Naive B cell (primary cell): ENCODE measurements around the gene SLC2A5. TPM values are rescaled to one million over a fixed set of nuclear protein-coding genes. Genes with fewer than 3 reads are reported as not detected.
A peak's percentile ranks its signal among the peaks of the same experiment; 100 is the strongest.

Experiments
- ATAC-seq, 2 donors: fragments of 150-1000 bp; cut with Tn5 transposase; 2 replicates each; pipeline ENCODE4 v1.10.0; 2021; ENCODE audit warnings: low read depth in 2 of 2, mild to moderate bottlenecking in 2 of 2, moderate library complexity in 2 of 2
- DNase-seq: peaks from one replicate; pipeline ENCODE4 v3.0.0; 2022
- H3K27ac Mint-ChIP-seq, 6 donors: one replicate each; pipeline ENCODE4 v1.8.0; 2020 to 2022; ENCODE audit warnings: mild to moderate bottlenecking in 6 of 6, mixed read lengths in 6 of 6, moderate library complexity in 5 of 6, inconsistent platforms in 2 of 6
- H3K27me3 Mint-ChIP-seq, 3 donors: one replicate each; pipeline ENCODE4 v1.8.0; 2021 to 2022; ENCODE audit warnings: mixed read lengths in 3 of 3, mild to moderate bottlenecking in 1 of 3
- H3K36me3 Mint-ChIP-seq, 2 donors: one replicate each; pipeline ENCODE4 v1.8.0; 2020 to 2022; ENCODE audit warnings: mixed read lengths in 2 of 2, inconsistent platforms in 1 of 2, mild to moderate bottlenecking in 1 of 2
- H3K4me1 Mint-ChIP-seq, 3 donors: one replicate each; pipeline ENCODE4 v1.8.0; 2020 to 2022; ENCODE audit warnings: mixed read lengths in 3 of 3, inconsistent platforms in 1 of 3, mild to moderate bottlenecking in 1 of 3, moderate library complexity in 1 of 3
- H3K4me3 Mint-ChIP-seq, 8 donors: one replicate each; pipeline ENCODE4 v1.8.0; 2020 to 2022; ENCODE audit warnings: mild to moderate bottlenecking in 8 of 8, mixed read lengths in 8 of 8, moderate library complexity in 8 of 8, inconsistent platforms in 2 of 8
- H3K9me3 Mint-ChIP-seq, 7 donors: one replicate each; pipeline ENCODE4 v1.8.0; 2020 to 2022; ENCODE audit warnings: mixed read lengths in 7 of 7, mild to moderate bottlenecking in 5 of 7, inconsistent platforms in 2 of 7, moderate library complexity in 1 of 7
- polyA plus RNA-seq, 6 donors: library from polyadenylated mRNA; unstranded; fragments of 300-500 nt; fragmentation: Illumina TruSeq; gene quantifications; one replicate each; pipeline ENCODE4 v1.2.3, GENCODE V29; 2021; ENCODE audit warnings: low read depth in 6 of 6

The SLC2A5 gene
- polyA plus RNA-seq, 6 donors from 2014 or later, result 7.5 to 24.8 (median 21.2) TPM

GRCh38 chr1:9045861-9046510 is 23.4 kb downstream of the SLC2A5 start:
- no peak for ATAC-seq
- H3K4me1 Mint-ChIP-seq, result peaks cover 7 to 11% (median 8%) of the 10 kb centered on the region in 3 donors
- H3K9me3 Mint-ChIP-seq, result no peaks in the 10 kb centered on the region
- H3K4me3 Mint-ChIP-seq, result peak overlapping the region in 1 of 8 donors; percentile 44
- H3K27me3 Mint-ChIP-seq, result no peaks in the 10 kb centered on the region
- H3K27ac Mint-ChIP-seq, result no peak overlapping the region
- no peak for DNase-seq
- H3K36me3 Mint-ChIP-seq, result peaks cover 6% of the 10 kb centered on the region in 2 donors

GRCh38 chr1:9044236-9044635 is 25.2 kb downstream of the SLC2A5 start:
- H3K4me3 Mint-ChIP-seq, result no peak overlapping the region
- H3K4me1 Mint-ChIP-seq, result peaks cover 10 to 15% (median 14%) of the 10 kb centered on the region in 3 donors
- ATAC-seq, result no peak

GRCh38 chr1:9042272-9042671 is 27.2 kb downstream of the SLC2A5 start:
- Mint-ChIP-seq H3K4me3 (no peak overlapping the region), H3K27ac (peak overlapping the region in 1 of 6 donors; percentile 38), H3K36me3 (peaks cover 16 to 20% of the 10 kb centered on the region in 2 donors), H3K27me3 (no peaks in the 10 kb centered on the region), H3K4me1 (peaks cover 18 to 26% (median 20%) of the 10 kb centered on the region in 3 donors), H3K9me3 (peaks cover 0 to under 1% (median 0%) of the 10 kb centered on the region in 7 donors)
- no peak for ATAC-seq
- DNase-seq, result no peak

More at GRCh38 chr1:9044236-9044635, 25.2 kb downstream of the SLC2A5 start:
- no peak for DNase-seq
- peak overlapping the region in 1 of 6 donors; percentile 47 for H3K27ac Mint-ChIP-seq
- H3K36me3 Mint-ChIP-seq, result peaks cover 10 to 13% of the 10 kb centered on the region in 2 donors
- H3K27me3 Mint-ChIP-seq, result no peaks in the 10 kb centered on the region
- no peaks in the 10 kb centered on the region for H3K9me3 Mint-ChIP-seq

GRCh38 chr1:9041116-9041779 is 28.2 kb downstream of the SLC2A5 start:
- Mint-ChIP-seq H3K36me3 (peaks cover 13 to 22% of the 10 kb centered on the region in 2 donors), H3K9me3 (peaks cover 0 to 5% (median 0%) of the 10 kb centered on the region in 7 donors), H3K27ac (peak overlapping the region in 2 of 6 donors; percentile 41 to 65), H3K27me3 (no peaks in the 10 kb centered on the region), H3K4me1 (peaks cover 22 to 35% (median 26%) of the 10 kb centered on the region in 3 donors), H3K4me3 (no peak overlapping the region)
- ATAC-seq (no peak), DNase-seq (no peak)

- ATAC-seq (no peak), DNase-seq (no peak)
- Mint-ChIP-seq H3K27me3 (no peaks in the 10 kb centered on the region), H3K36me3 (peaks cover 16 to 28% of the 10 kb centered on the region in 2 donors), H3K27ac (peak overlapping the region in 1 of 6 donors; percentile 65), H3K4me1 (peaks cover 22 to 39% (median 31%) of the 10 kb centered on the region in 3 donors), H3K4me3 (no peak overlapping the region), H3K9me3 (peaks cover 0 to 11% (median 5%) of the 10 kb centered on the region in 7 donors)
Observed at GRCh38 chr1:9040659-9041030, 28.8 kb downstream of the SLC2A5 start.

- ATAC-seq (no peak), DNase-seq (no peak)
- no peaks in the 10 kb centered on the region for H3K27me3 Mint-ChIP-seq
- H3K36me3 Mint-ChIP-seq, result peaks cover 20 to 35% of the 10 kb centered on the region in 2 donors
- H3K4me1 Mint-ChIP-seq, result peaks cover 22 to 44% (median 35%) of the 10 kb centered on the region in 3 donors
- peak overlapping the region in 1 of 8 donors; percentile 29 for H3K4me3 Mint-ChIP-seq
- H3K9me3 Mint-ChIP-seq, result peaks cover 4 to 18% (median 9%) of the 10 kb centered on the region in 7 donors
- H3K27ac Mint-ChIP-seq, result peak overlapping the region in 1 of 6 donors; percentile 50
Observed at GRCh38 chr1:9039761-9040658, 29.4 kb downstream of the SLC2A5 start.

- no peak for DNase-seq
- no peak overlapping the region for H3K4me3 Mint-ChIP-seq
- peaks cover 24 to 50% (median 43%) of the 10 kb centered on the region in 3 donors for H3K4me1 Mint-ChIP-seq
- no peak for ATAC-seq
- H3K27ac Mint-ChIP-seq, result no peak overlapping the region
- H3K36me3 Mint-ChIP-seq, result peaks cover 20 to 35% of the 10 kb centered on the region in 2 donors
- H3K27me3 Mint-ChIP-seq, result no peaks in the 10 kb centered on the region
- peaks cover 10 to 20% (median 15%) of the 10 kb centered on the region in 7 donors for H3K9me3 Mint-ChIP-seq
Observed at GRCh38 chr1:9038881-9039760, 30.3 kb downstream of the SLC2A5 start.

GRCh38 chr1:9038338-9038650 is 31.1 kb downstream of the SLC2A5 start:
- H3K4me1 Mint-ChIP-seq, result peaks cover 31 to 58% (median 50%) of the 10 kb centered on the region in 3 donors
- H3K27me3 Mint-ChIP-seq, result no peaks in the 10 kb centered on the region
- ATAC-seq, result no peak
- no peak for DNase-seq
- H3K36me3 Mint-ChIP-seq, result peaks cover 20 to 35% of the 10 kb centered on the region in 2 donors
- peaks cover 12 to 20% (median 15%) of the 10 kb centered on the region in 7 donors for H3K9me3 Mint-ChIP-seq
- peak overlapping the region in 1 of 8 donors; percentile 79 for H3K4me3 Mint-ChIP-seq
- H3K27ac Mint-ChIP-seq, result peak overlapping the region in 2 of 6 donors; percentile 86 to 93

- Mint-ChIP-seq H3K27ac (peak overlapping the region; percentile 16 to 98 (median 91)), H3K4me1 (peaks cover 25 to 54% (median 46%) of the 10 kb centered on the region in 3 donors), H3K4me3 (peak overlapping the region; percentile 24 to 88 (median 70)), H3K9me3 (peaks cover 12 to 20% (median 15%) of the 10 kb centered on the region in 7 donors), H3K27me3 (no peaks in the 10 kb centered on the region), H3K36me3 (peaks cover 20 to 35% of the 10 kb centered on the region in 2 donors)
- ATAC-seq (peak; percentile 85), DNase-seq (peak; percentile 65)
Observed at GRCh38 chr1:9037476-9038337, 31.7 kb downstream of the SLC2A5 start.

GRCh38 chr1:9035226-9035625 is 34.2 kb downstream of the SLC2A5 start:
- Mint-ChIP-seq H3K9me3 (peaks cover 16 to 28% (median 25%) of the 10 kb centered on the region in 7 donors), H3K36me3 (peaks cover 18 to 26% of the 10 kb centered on the region in 2 donors), H3K27ac (peak overlapping the region in 1 of 6 donors; percentile 58), H3K27me3 (no peaks in the 10 kb centered on the region), H3K4me1 (peaks cover 20 to 45% (median 36%) of the 10 kb centered on the region in 3 donors), H3K4me3 (peak overlapping the region in 1 of 8 donors; percentile 66)
- no peak for ATAC-seq
- no peak for DNase-seq

GRCh38 chr1:9033363-9033762 is 36.1 kb downstream of the SLC2A5 start:
- H3K27me3 Mint-ChIP-seq, result no peaks in the 10 kb centered on the region
- peaks cover 16 to 34% (median 25%) of the 10 kb centered on the region in 7 donors for H3K9me3 Mint-ChIP-seq
- no peak overlapping the region for H3K27ac Mint-ChIP-seq
- H3K4me1 Mint-ChIP-seq, result peaks cover 26 to 44% (median 36%) of the 10 kb centered on the region in 3 donors
- DNase-seq (no peak), ATAC-seq (no peak)
- H3K36me3 Mint-ChIP-seq, result peaks cover 18 to 26% of the 10 kb centered on the region in 2 donors
- no peak overlapping the region for H3K4me3 Mint-ChIP-seq
